SK-N-SH treated with all-trans-retinoic acid at 6 μM for 48 hours (cell line): ENCODE data around the gene SLC35D3.

Experiments used
- CSRNP3 ChIP-seq: fragments of 250-450 bp; sonication (Bioruptor Pico); IDR thresholded peaks from 2 replicates; pipeline ENCODE4 v1.5.1; 2021; ENCODE audit warnings: mild to moderate bottlenecking, moderate library complexity
- PATZ1 ChIP-seq: fragments of 250-450 bp; sonication (Bioruptor Pico); IDR thresholded peaks from 2 replicates; pipeline ENCODE4 v1.8.0; 2020; ENCODE audit warnings: mild to moderate bottlenecking, moderate library complexity, borderline replicate concordance

- TF ChIP-seq PATZ1 (CRISPR knock-in tag) = no peak
- no peak for TF ChIP-seq CSRNP3 (CRISPR knock-in tag)
Observed at GRCh38 chr6:136956590-136957544, 34.8 kb downstream of the SLC35D3 start.
